ENCODE results near the gene LRMDA. TPM values are rescaled to one million over a fixed set of nuclear protein-coding genes. Genes with fewer than 3 reads are reported as not detected.

LRMDA gene
- total RNA-seq, 1 donor from 2014 or later: 0.96 TPM

DNA sequence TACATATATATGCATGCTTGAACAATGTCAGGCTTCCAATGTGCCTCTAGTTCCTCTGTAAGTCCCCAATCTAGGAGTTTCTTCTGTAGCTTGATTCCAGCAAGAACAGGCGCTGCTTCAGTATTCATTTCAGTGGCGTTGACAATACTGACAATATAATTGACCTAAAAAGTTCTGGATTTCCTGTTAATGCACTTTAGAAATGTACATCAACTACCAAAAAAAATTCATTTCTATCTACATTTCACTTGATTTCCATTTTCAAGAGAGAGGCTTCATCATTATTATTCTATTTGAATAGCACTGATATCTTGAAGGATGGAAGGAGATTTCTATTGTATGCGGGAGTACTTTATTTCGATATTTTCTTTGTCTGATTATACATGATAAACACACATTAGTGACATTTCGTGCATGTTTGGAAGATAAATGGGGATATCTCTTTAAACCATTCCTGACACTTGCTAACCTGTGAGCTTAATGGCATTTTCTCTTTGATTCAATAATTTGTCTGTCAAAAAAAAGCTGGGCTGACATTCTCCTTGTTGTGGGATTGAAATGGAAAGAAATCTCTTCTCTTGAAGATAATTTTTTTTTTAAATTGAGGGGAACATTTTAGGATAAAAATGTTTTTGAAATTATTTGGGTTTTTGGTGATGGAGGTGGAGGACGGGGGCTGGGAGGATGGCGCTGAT, 568.2 kb downstream of the LRMDA start:
- no peaks in the 10 kb centered on the region for H3K36me3 ChIP-seq
- H3K27me3 ChIP-seq: no peaks in the 10 kb centered on the region
- TF ChIP-seq, protein P1, sequence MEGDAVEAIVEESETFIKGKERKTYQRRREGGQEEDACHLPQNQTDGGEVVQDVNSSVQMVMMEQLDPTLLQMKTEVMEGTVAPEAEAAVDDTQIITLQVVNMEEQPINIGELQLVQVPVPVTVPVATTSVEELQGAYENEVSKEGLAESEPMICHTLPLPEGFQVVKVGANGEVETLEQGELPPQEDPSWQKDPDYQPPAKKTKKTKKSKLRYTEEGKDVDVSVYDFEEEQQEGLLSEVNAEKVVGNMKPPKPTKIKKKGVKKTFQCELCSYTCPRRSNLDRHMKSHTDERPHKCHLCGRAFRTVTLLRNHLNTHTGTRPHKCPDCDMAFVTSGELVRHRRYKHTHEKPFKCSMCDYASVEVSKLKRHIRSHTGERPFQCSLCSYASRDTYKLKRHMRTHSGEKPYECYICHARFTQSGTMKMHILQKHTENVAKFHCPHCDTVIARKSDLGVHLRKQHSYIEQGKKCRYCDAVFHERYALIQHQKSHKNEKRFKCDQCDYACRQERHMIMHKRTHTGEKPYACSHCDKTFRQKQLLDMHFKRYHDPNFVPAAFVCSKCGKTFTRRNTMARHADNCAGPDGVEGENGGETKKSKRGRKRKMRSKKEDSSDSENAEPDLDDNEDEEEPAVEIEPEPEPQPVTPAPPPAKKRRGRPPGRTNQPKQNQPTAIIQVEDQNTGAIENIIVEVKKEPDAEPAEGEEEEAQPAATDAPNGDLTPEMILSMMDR (IDR thresholded peaks at IDR 0.05): no peak
- intact Hi-C loops (cut with DNase I): no loop called here
- no peak for DNase-seq (ENCODE audit: low spot score in 2 of 2)
- H3K4me3 ChIP-seq: no peak overlapping the region
- H3K9me3 ChIP-seq: no peaks in the 10 kb centered on the region
- no peaks in the 10 kb centered on the region for H3K4me1 ChIP-seq
- H3K27ac ChIP-seq: no peak overlapping the region

DNA sequence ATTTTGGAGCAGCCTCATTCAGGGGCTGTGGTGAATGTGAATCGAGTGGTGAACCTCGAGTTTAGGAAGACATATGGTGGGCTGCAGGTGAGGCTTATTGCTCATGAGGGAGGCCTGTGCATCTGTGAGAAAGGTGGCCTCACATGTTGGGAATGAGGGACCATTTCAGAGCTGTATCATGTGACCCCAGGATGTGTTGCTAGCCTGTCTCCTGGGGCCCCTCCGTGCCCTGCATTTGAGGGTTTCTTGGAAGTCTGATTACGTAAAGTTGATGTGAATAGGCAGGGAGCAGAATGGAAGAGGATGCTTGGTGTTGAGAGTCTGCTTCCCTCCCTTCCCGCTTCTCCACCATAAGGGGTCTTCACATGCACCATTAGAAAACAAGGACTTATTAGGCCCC, 569.1 kb downstream of the LRMDA start:
- no peaks in the 10 kb centered on the region for H3K27me3 ChIP-seq
- no peaks in the 10 kb centered on the region for H3K4me1 ChIP-seq
- no peaks in the 10 kb centered on the region for H3K36me3 ChIP-seq
- TF ChIP-seq, protein P1 (IDR thresholded peaks at IDR 0.05): no peak
- no peak overlapping the region for H3K27ac ChIP-seq
- H3K9me3 ChIP-seq: no peaks in the 10 kb centered on the region
- intact Hi-C loops (cut with DNase I): no loop called here
- DNase-seq (ENCODE audit: low spot score in 2 of 2): no peak
- no peak overlapping the region for H3K4me3 ChIP-seq

GRCh38 chr10:76001019-76001418, 569.6 kb downstream of the LRMDA start:
- H3K36me3 ChIP-seq: no peaks in the 10 kb centered on the region
- intact Hi-C loops (cut with DNase I): no loop called here
- TF ChIP-seq, protein P1 (IDR thresholded peaks at IDR 0.05): no peak

GRCh38 chr10:76001461-76001860, 570.0 kb downstream of the LRMDA start:
- TF ChIP-seq, protein P1 (IDR thresholded peaks at IDR 0.05): no peak
- Histone ChIP-seq H3K4me3 (no peak overlapping the region), H3K9me3 (no peaks in the 10 kb centered on the region), H3K27me3 (no peaks in the 10 kb centered on the region), H3K36me3 (no peaks in the 10 kb centered on the region), H3K4me1 (no peaks in the 10 kb centered on the region), H3K27ac (no peak overlapping the region)
- intact Hi-C loops (cut with DNase I): no loop called here
- no peak for DNase-seq (ENCODE audit: low spot score in 2 of 2)

More at GRCh38 chr10:76001019-76001418, 569.6 kb downstream of the LRMDA start:
- H3K27me3 ChIP-seq: no peaks in the 10 kb centered on the region
- no peaks in the 10 kb centered on the region for H3K9me3 ChIP-seq
- no peaks in the 10 kb centered on the region for H3K4me1 ChIP-seq
- no peak overlapping the region for H3K27ac ChIP-seq
- no peak for DNase-seq (ENCODE audit: low spot score in 2 of 2)
- H3K4me3 ChIP-seq: no peak overlapping the region

- intact Hi-C loops (cut with DNase I): no loop called here
- DNase-seq (ENCODE audit: low spot score in 2 of 2): no peak
- Histone ChIP-seq H3K9me3 (no peaks in the 10 kb centered on the region), H3K27me3 (no peaks in the 10 kb centered on the region), H3K4me3 (no peak overlapping the region), H3K27ac (no peak overlapping the region), H3K4me1 (no peaks in the 10 kb centered on the region), H3K36me3 (no peaks in the 10 kb centered on the region)
- TF ChIP-seq, protein P1 (IDR thresholded peaks at IDR 0.05): no peak
Observed at GRCh38 chr10:76002262-76002854, 570.9 kb downstream of the LRMDA start.

Data from ascending aorta (tissue), 2 donors.